HepG2 (cell line): ENCODE measurements around the gene CCBE1. TPM values are rescaled to one million over a fixed set of nuclear protein-coding genes. Genes with fewer than 3 reads are reported as not detected.

Source experiments
- ATAC-seq: fragments of 200-7000 bp; cut with Tn5 transposase; 3 replicates; pipeline ENCODE4 v1.9.1; 2020; ENCODE audit warnings: mild to moderate bottlenecking, moderate library complexity
- BruUV-seq: library from RNA; stranded (reverse); fragments of 400-500 nt; replicated peaks from 2 replicates; lab custom pipeline; 2021; lab: Mats Ljungman, UMichigan
- CTCF ChIA-PET: fragments of 300-600 bp; formaldehyde crosslinking; extraction: SDS; loops from one replicate; lab custom pipeline; 2021; ENCODE audit warnings: low total read pairs, inconsistent platforms, low intra/inter-chr PET ratio; lab: Yijun Ruan, JAX
- POLR2A ChIA-PET: fragments of 350-600 bp; sonication (Branson Sonifier 250); formaldehyde crosslinking; loops from one replicate; lab custom pipeline; 2020; ENCODE audit warnings: antibody characterized with exemption, inconsistent platforms; lab: Yijun Ruan, JAX
- DNase-seq: peaks from one replicate; pipeline ENCODE4 v3.0.0-alpha.2; 2015; ENCODE audit warnings: low spot score
- FAIRE-seq: peaks from 3 replicates; lab custom pipeline; 2011; peaks lifted over from hg19 to GRCh38; lab: Jason Lieb, UNC
- H2AFZ ChIP-seq: one replicate; pipeline ENCODE4 v1.6.1; 2011; ENCODE audit warnings: low read length, inconsistent platforms
- H3K27ac ChIP-seq: fragments of 300-600 bp; 3 replicates; pipeline ENCODE4 v1.8.0; 2011; ENCODE audit warnings: mixed run types, mild to moderate bottlenecking, mixed read lengths, low read length, inconsistent platforms; ENCODE audit not compliant: insufficient read depth; ENCODE audit errors: extremely low read length
- H3K27me3 ChIP-seq, 2 experiments: fragments of 200-600 bp in 1 of 2; 2 replicates in 1 of 2; 3 replicates in 1 of 2; pipeline versions ENCODE4 v1.6.0 to v1.8.0; 2011; ENCODE audit warnings: low read length in 2 of 2, mild to moderate bottlenecking in 2 of 2, moderate library complexity in 2 of 2, inconsistent platforms in 1 of 2; ENCODE audit not compliant: insufficient read depth in 2 of 2, control insufficient read depth in 1 of 2
- H3K36me3 ChIP-seq, 2 experiments: fragments of 200-600 bp in 1 of 2; replicated peaks in 1 of 2; 2 replicates in 1 of 2; 3 replicates in 1 of 2; pipeline versions ENCODE4 v1.5.1 to v1.8.0; 2011; ENCODE audit warnings: low read length in 2 of 2, inconsistent platforms in 1 of 2; ENCODE audit not compliant: insufficient read depth in 2 of 2, control insufficient read depth in 1 of 2
- H3K4me1 ChIP-seq: 2 replicates; pipeline ENCODE4 v1.5.1; 2012; ENCODE audit warnings: low read length, inconsistent platforms; ENCODE audit not compliant: insufficient read depth
- H3K4me2 ChIP-seq: 2 replicates; pipeline ENCODE4 v1.6.0; 2011; ENCODE audit warnings: low read depth, low read length, inconsistent platforms
- H3K4me3 ChIP-seq, 3 experiments: fragments of 200-600 bp in 1 of 3; sonication (generic), shearing (Covaris generic) in 1 of 3; replicated peaks in 1 of 3; 2 replicates each; pipeline ENCODE4 v1.5.1; 2011 to 2016; ENCODE audit warnings: low read length in 3 of 3, inconsistent platforms in 2 of 3, low read depth in 2 of 3, mild to moderate bottlenecking in 2 of 3, control low read depth in 1 of 3, mixed read lengths in 1 of 3; ENCODE audit not compliant: insufficient read depth in 1 of 3
- H3K79me2 ChIP-seq: one replicate; pipeline ENCODE4 v1.6.1; 2011; ENCODE audit warnings: low read length, inconsistent platforms; ENCODE audit not compliant: insufficient read depth
- H3K9ac ChIP-seq: 2 replicates; pipeline ENCODE4 v1.6.0; 2011; ENCODE audit warnings: mild to moderate bottlenecking, low read depth, low read length, inconsistent platforms; ENCODE audit not compliant: insufficient read depth
- H3K9me3 ChIP-seq: 2 replicates; pipeline ENCODE4 v1.5.1; 2012; ENCODE audit warnings: mild to moderate bottlenecking, low read length
- H4K20me1 ChIP-seq: 2 replicates; pipeline ENCODE4 v1.6.0; 2011; ENCODE audit warnings: inconsistent platforms, mild to moderate bottlenecking, low read length, moderate library complexity; ENCODE audit not compliant: insufficient read depth
- CTCF ChIP-seq: sonication (generic); formaldehyde crosslinking; IDR thresholded peaks from 2 replicates; pipeline ENCODE4 v1.5.0; 2020; ENCODE audit warnings: mild to moderate bottlenecking, missing genetic modification reagents, moderate library complexity
- GTF2F1 ChIP-seq: fragments of 150-350 bp; IDR thresholded peaks from 2 replicates; pipeline ENCODE4 v1.6.1; 2014; ENCODE audit warnings: low read length
- KLF11 ChIP-seq: IDR thresholded peaks from 2 replicates; pipeline ENCODE4 v1.6.1; 2016; ENCODE audit warnings: missing compliant biosample characterization
- KMT2A ChIP-seq: sonication (generic); formaldehyde crosslinking; IDR thresholded peaks from 2 replicates; pipeline ENCODE4 v1.4.0; 2020; ENCODE audit warnings: missing genetic modification reagents
- MATR3 ChIP-seq: sonication (generic); formaldehyde crosslinking; IDR thresholded peaks from 2 replicates; pipeline ENCODE4 v1.4.0; 2020; ENCODE audit warnings: missing genetic modification reagents
- NFAT5 ChIP-seq: sonication (generic); formaldehyde crosslinking; IDR thresholded peaks from 2 replicates; pipeline ENCODE4 v1.4.0; 2020; ENCODE audit warnings: missing genetic modification reagents
- RAD21 ChIP-seq: fragments of 450-650 bp; formaldehyde crosslinking; IDR thresholded peaks from 2 replicates; pipeline ENCODE4 v1.5.0; 2020; ENCODE audit warnings: mild to moderate bottlenecking
- RFX5 ChIP-seq: IDR thresholded peaks from 2 replicates; pipeline ENCODE4 v1.6.1; 2011; ENCODE audit warnings: low read depth, low read length, improper control_type of control experiment
- SMC3 ChIP-seq: IDR thresholded peaks from 2 replicates; pipeline ENCODE4 v1.6.1; 2011; ENCODE audit warnings: low read length, improper control_type of control experiment
- TAF1 ChIP-seq: sonication (generic); formaldehyde crosslinking; IDR thresholded peaks from 2 replicates; pipeline ENCODE4 v1.4.0; 2020; ENCODE audit warnings: missing genetic modification reagents
- TOPORS ChIP-seq: sonication (generic); formaldehyde crosslinking; IDR thresholded peaks from 2 replicates; pipeline ENCODE4 v1.8.0; 2023; ENCODE audit warnings: mild to moderate bottlenecking, missing genetic modification reagents
- YEATS4 ChIP-seq: sonication (generic); formaldehyde crosslinking; IDR thresholded peaks from 2 replicates; pipeline ENCODE4 v1.4.0; 2020; ENCODE audit warnings: missing genetic modification reagents, borderline replicate concordance
- ZFP1 ChIP-seq: IDR thresholded peaks from 2 replicates; pipeline ENCODE4 v1.6.1; 2016
- ZNF160 ChIP-seq: sonication (generic); formaldehyde crosslinking; IDR thresholded peaks from 2 replicates; pipeline ENCODE4 v1.8.0; 2022; ENCODE audit warnings: mild to moderate bottlenecking, inconsistent platforms, missing genetic modification reagents
- ZNF609 ChIP-seq: sonication (generic); formaldehyde crosslinking; IDR thresholded peaks from 2 replicates; pipeline ENCODE4 v1.4.0; 2020; ENCODE audit warnings: mild to moderate bottlenecking, missing genetic modification reagents, borderline replicate concordance
- ZNF773 ChIP-seq: sonication (generic); formaldehyde crosslinking; IDR thresholded peaks from 2 replicates; pipeline ENCODE4 v1.4.0; 2020; ENCODE audit warnings: missing genetic modification reagents, borderline replicate concordance
- WGBS: methylation state at CpG from one replicate; pipeline ENCODE4 v1.1.6; 2017; ENCODE audit warnings: low lambda C conversion rate; 5-methylcytosine and 5-hydroxymethylcytosine counted together
- in situ Hi-C: cut with HindIII; loops from 2 replicates; pipeline ENCODE4 v1.10.0; 2017; ENCODE audit warnings: low pct_unique_long_range_greater_than_20kb; ENCODE audit not compliant: extremely low pct_ligation_motif_present
- intact Hi-C: fragments of 100-400 bp; cut with micrococcal nuclease; formaldehyde crosslinking; loops from one replicate; pipeline ENCODE4 v1.10.0; 2022; ENCODE audit not compliant: unreplicated experiment
- polyA plus RNA-seq, 8 experiments: library from polyadenylated mRNA; depleted of rRNA in 3 of 8; stranded (reverse) in 7 of 8; unstranded in 1 of 8; fragments of >200 nt; fragmentation: Illumina TruSeq in 4 of 8; extraction: Trizol in 4 of 8; gene quantifications; 2 replicates each; pipeline versions ENCODE4 v1.2.1 to v1.2.3, GENCODE V29; 2011 to 2016; ENCODE audit warnings: low read depth in 4 of 8, missing spikeins in 1 of 8, mixed read lengths in 1 of 8; ENCODE audit not compliant: insufficient read depth in 1 of 8
- total RNA-seq, 5 experiments: library from RNA; depleted of rRNA; stranded (reverse); fragments of >200 nt; fragmentation: Illumina TruSeq; extraction: Trizol; gene quantifications; 2 replicates each; pipeline ENCODE4 v1.2.3, GENCODE V29; 2016; ENCODE audit warnings: low read depth in 1 of 5

CCBE1 gene
- total and polyA plus RNA-seq, 2 of the 13 experiments (the other 11 are each of a cell fraction or from before 2014, with no cell fraction given): not detected

- CTCF ChIA-PET: no interaction called here
- in situ Hi-C loops: no loop called here
- H3K27ac ChIP-seq: no peak overlapping the region
- ATAC-seq (no peak), DNase-seq (no peak), FAIRE-seq (no peak)
- H3K4me1 ChIP-seq: no peaks in the 10 kb centered on the region
- intact Hi-C loops: no loop called here
- H3K4me2 ChIP-seq: no peak overlapping the region
- WGBS: 0% methylated on average over 1 of the region's 1 CpG
- BruUV-seq: no TSS peak
- H3K9me3 ChIP-seq: no peaks in the 10 kb centered on the region
- no peak overlapping the region for H2AFZ ChIP-seq
- no peak overlapping the region for H3K4me3 ChIP-seq
- H3K9ac ChIP-seq: no peak overlapping the region
- POLR2A ChIA-PET: no interaction called here
- peaks cover 1 to 21% of the 10 kb centered on the region in 2 experiments; a peak in 3 of 5 replicates for H3K27me3 ChIP-seq
- no peaks in the 10 kb centered on the region for H4K20me1 ChIP-seq
- no peak for TF ChIP-seq KMT2A (CRISPR knock-in tag)
- TF ChIP-seq RAD21: no peak
- no peak for TF ChIP-seq TOPORS
- TF ChIP-seq YEATS4 (CRISPR knock-in tag): no peak
- no peak for TF ChIP-seq CTCF
- no peak for TF ChIP-seq NFAT5 (CRISPR knock-in tag)
- TF ChIP-seq MATR3 (CRISPR knock-in tag): no peak
- no peak for TF ChIP-seq ZNF160
- no peak for TF ChIP-seq GTF2F1
- TF ChIP-seq SMC3: no peak
- TF ChIP-seq TAF1 (CRISPR knock-in tag): no peak
- no peak for TF ChIP-seq ZNF773 (CRISPR knock-in tag)
- no peak for TF ChIP-seq ZFP1 (CRISPR knock-in tag)
- TF ChIP-seq RFX5: no peak
- no peak for TF ChIP-seq ZNF609
- TF ChIP-seq KLF11: no peak
- H3K36me3 ChIP-seq: no peaks in the 10 kb centered on the region
- no peaks in the 10 kb centered on the region for H3K79me2 ChIP-seq
Measured at GRCh38 chr18:59620381-59620780, 76.8 kb downstream of the CCBE1 start.
